D721Med (cell line): ENCODE data around the gene SCT.

ENCODE experiments used
- DNase-seq: peaks from one replicate; pipeline ENCODE4 v3.0.0; 2011; ENCODE audit warnings: low spot score; ENCODE audit not compliant: insufficient read length
- FAIRE-seq: peaks from 2 replicates; lab custom pipeline; 2011; peaks lifted over from hg19 to GRCh38; lab: Jason Lieb, UNC
- TF ChIP-seq, protein P1 (sequence below): IDR thresholded peaks from 2 replicates; pipeline ENCODE4 v1.5.1; 2012; ENCODE audit warnings: mild to moderate bottlenecking, control low read depth; ENCODE audit not compliant: insufficient read depth; ENCODE audit errors: missing control alignments

The SCT gene

DNA sequence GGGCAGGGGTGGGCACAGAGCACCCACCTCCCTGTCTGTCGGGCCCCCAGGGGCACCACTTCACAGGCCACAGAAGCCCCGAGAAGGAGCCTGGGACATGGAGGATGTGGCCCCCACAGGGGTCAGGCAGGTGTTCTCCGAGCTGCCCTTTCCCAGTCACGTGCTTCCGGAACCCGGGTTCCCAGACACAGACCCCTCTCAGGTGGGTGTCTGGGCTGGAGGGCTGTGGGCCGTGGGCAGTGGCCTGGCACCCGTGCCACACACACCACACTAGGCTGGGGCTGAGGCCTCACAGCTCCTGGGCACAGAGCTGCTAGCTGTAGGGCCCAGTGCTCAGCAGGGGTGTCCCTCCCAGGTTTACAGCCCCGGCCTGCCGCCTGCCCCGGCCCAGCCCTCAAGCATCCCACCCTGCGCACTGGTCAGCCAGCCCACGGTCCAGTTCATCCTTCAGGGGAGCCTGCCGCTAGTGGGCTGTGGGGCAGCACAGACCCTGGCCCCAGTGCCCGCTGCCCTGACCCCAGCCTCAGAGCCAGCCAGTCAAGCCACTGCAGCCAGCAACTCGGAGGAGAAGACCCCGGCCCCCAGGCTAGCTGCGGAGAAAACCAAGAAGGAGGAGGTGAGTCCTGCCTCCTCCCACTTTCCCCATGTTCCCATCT, 16.7 kb downstream of the SCT start:
- DNase-seq = no peak
- TF ChIP-seq, protein P1, sequence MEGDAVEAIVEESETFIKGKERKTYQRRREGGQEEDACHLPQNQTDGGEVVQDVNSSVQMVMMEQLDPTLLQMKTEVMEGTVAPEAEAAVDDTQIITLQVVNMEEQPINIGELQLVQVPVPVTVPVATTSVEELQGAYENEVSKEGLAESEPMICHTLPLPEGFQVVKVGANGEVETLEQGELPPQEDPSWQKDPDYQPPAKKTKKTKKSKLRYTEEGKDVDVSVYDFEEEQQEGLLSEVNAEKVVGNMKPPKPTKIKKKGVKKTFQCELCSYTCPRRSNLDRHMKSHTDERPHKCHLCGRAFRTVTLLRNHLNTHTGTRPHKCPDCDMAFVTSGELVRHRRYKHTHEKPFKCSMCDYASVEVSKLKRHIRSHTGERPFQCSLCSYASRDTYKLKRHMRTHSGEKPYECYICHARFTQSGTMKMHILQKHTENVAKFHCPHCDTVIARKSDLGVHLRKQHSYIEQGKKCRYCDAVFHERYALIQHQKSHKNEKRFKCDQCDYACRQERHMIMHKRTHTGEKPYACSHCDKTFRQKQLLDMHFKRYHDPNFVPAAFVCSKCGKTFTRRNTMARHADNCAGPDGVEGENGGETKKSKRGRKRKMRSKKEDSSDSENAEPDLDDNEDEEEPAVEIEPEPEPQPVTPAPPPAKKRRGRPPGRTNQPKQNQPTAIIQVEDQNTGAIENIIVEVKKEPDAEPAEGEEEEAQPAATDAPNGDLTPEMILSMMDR = no peak
- no peak for FAIRE-seq

DNA sequence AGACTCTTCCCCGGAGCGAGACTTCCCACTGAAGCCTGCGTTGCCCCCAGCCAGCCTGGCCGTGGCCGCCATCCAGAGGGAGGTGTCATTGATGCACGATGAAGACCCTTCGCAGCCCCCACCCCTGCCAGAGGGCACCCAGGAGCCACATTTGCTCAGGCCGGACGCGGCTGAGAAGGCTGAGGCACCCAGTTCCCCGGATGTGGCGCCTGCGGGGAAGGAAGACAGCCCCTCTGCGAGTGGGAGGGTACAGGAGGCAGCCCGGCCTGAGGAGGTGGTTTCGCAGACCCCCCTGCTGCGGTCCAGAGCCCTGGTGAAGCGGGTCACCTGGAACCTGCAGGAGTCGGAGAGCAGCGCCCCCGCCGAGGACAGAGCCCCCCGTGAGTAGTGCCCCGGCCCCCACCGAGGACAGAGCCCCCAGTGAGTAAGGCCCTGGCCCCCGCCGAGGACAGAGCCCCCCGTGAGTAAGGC, 17.6 kb downstream of the SCT start:
- FAIRE-seq (no peak), DNase-seq (no peak)
- TF ChIP-seq, protein P1 = no peak

DNA sequence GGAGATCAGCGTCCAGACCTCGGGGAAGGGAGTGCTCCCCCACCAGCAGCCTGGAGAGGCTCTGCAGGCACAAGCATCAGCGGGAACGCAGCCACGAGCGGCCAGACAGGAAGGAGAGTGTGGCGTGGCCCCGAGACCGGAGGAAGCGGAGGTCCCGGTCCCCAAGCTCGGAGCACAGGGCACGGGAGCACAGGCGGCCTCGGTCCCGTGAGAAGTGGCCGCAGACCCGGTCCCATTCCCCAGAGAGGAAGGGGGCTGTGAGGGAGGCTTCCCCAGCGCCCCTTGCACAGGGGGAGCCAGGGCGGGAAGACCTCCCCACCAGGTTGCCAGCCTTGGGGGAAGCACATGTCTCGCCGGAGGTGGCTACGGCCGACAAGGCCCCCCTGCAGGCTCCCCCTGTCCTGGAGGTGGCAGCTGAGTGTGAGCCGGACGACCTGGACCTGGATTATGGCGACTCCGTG, 18.2 kb downstream of the SCT start:
- no peak for FAIRE-seq
- TF ChIP-seq, protein P1 = no peak

DNA sequence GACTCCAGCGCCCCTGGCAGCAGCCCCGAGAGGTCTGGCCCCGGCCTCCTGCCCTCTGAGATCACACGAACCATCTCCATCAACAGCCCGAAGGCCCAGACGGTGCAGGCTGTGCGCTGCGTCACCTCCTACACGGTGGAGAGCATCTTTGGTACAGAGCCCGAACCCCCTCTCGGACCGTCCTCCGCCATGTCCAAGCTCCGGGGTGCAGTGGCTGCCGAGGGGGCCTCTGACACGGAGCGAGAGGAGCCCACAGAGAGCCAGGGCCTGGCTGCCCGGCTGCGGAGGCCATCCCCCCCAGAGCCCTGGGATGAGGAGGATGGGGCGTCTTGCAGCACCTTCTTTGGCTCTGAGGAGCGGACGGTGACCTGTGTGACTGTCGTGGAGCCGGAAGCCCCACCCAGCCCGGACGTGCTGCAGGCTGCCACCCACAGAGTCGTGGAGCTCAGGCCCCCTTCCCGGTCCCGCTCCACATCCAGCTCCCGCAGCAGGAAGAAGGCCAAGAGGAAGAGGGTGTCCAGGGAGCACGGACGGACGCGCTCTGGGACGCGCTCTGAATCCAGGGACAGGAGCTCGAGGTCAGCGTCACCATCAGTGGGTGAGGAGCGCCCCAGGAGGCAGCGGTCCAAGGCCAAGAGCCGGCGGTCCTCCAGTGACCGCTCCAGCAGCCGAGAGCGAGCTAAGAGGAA, 18.9 kb downstream of the SCT start:
- no peak for DNase-seq
- no peak for FAIRE-seq

More for the DNA sequence above, 18.2 kb downstream of the SCT start:
- no peak for DNase-seq

DNA sequence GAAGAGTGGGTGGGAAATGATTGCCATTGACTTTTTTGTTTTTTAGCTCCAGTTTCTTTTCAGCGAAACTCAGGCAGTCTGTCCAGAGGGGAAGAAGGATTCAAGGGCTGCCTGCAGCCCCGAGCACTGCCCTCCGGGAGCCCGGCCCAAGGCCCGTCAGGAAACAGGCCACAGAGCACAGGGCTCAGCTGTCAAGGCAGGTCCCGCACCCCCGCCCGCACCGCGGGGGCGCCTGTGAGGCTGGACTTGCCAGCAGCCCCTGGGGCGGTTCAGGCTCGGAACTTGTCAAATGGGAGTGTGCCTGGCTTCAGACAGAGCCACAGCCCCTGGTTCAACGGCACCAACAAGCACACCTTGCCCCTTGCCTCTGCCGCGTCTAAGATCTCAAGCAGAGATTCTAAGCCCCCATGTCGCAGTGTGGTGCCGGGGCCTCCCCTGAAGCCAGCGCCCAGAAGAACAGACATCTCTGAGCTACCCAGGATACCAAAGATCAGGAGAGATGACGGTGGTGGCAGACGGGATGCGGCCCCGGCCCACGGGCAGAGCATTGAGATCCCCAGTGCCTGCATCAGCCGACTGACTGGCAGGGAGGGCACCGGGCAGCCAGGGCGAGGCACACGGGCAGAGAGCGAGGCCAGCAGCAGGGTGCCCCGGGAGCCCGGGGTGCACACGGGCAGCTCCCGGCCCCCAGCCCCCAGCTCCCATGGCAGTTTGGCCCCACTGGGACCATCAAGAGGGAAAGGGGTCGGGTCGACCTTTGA, 19.8 kb downstream of the SCT start:
- TF ChIP-seq, protein P1 = no peak
- DNase-seq (no peak), FAIRE-seq (no peak)

More for the DNA sequence above, 18.9 kb downstream of the SCT start:
- TF ChIP-seq, protein P1 = no peak

DNA sequence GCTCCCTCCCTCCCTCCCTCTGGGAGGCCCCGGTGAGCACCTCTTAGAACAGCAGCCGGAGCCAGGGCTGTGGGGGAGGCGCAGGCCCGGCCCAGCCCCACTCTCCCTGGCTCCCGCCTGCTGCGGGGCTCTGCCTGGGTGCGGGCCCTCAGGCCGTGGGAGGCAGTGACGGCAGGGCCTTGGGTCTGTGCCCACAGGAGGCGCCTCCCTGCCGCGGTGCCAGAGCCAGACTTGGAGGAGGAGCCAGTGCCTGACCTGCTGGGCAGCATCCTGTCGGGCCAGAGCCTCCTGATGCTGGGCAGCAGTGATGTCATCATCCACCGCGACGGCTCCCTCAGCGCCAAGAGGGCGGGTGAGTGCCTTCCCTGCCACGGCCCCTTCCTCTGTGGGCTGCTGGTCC, 20.7 kb downstream of the SCT start:
- no peak for FAIRE-seq
- TF ChIP-seq, protein P1 = no peak

More for the DNA sequence above, 20.7 kb downstream of the SCT start:
- no peak for DNase-seq
